ENCODE results near the gene DBT.
"Not testable (repeated sequence)": the region's sequence is repeated elsewhere in the genome, so short reads cannot be mapped to it uniquely, and the experiment has no call there.

Gene DBT

DNA sequence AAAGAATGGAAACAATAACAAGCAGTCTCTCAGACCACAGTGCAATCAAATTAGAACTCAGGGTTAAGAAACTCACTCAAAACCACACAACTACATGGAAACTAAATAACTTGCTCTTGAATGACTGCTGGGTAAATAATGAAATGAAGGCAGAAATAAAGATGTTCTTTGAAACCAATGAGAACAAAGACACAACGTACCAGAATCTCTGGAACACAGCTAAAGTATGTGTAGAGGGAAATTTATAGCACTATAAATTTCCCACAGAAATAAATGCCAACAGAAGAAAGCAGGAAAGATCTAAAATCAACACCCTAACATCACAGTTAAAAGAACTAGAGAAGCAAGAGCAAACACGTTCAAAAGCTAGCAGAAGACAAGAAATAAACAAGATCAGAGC lies 46.9 kb downstream of the DBT start:
- H3K4me1 ChIP-seq (ENCODE audit: control insufficient read depth, insufficient read depth, low read depth, low read length); H3K14ac ChIP-seq (ENCODE audit: low read length in 2 of 2); DNase-seq; H3K27me3 ChIP-seq (ENCODE audit: control insufficient read depth in 1 of 2, insufficient read depth in 1 of 2, low read length in 2 of 2); H3K18ac ChIP-seq (ENCODE audit: low read depth in 1 of 2, low read length in 2 of 2); H3K4ac ChIP-seq (ENCODE audit: low read depth in 1 of 2, low read length in 2 of 2); H3K27ac ChIP-seq (ENCODE audit: low read length, poor library complexity, severe bottlenecking); H2BK5ac ChIP-seq (ENCODE audit: low read depth, low read length, poor library complexity, severe bottlenecking); H3K4me3 ChIP-seq (ENCODE audit: insufficient read depth in 1 of 2, low read depth in 1 of 2, low read length in 2 of 2); H2BK12ac ChIP-seq (ENCODE audit: low read length in 2 of 2); H3K79me1 ChIP-seq (replicated peaks; ENCODE audit: low read length, poor library complexity, severe bottlenecking); H4K8ac ChIP-seq (ENCODE audit: low read length); H3K4me2 ChIP-seq (ENCODE audit: low read length, poor library complexity, severe bottlenecking); H3K9ac ChIP-seq (ENCODE audit: low read length); H2AK5ac ChIP-seq (ENCODE audit: low read length, severe bottlenecking); H3K9me3 ChIP-seq (ENCODE audit: control insufficient read depth, low read length); H4K91ac ChIP-seq (ENCODE audit: low read length); H2AFZ ChIP-seq (ENCODE audit: low read depth, low read length); H2BK120ac ChIP-seq (ENCODE audit: low read depth, low read length); H3K23ac ChIP-seq (ENCODE audit: low read length in 2 of 2); H2BK15ac ChIP-seq (ENCODE audit: low read depth, poor library complexity, severe bottlenecking): not testable (repeated sequence)
- H3K36me3 ChIP-seq (ENCODE audit: control insufficient read depth in 1 of 2, insufficient read depth in 2 of 2, low read depth in 1 of 2, low read length in 2 of 2), result peaks cover 20 to 60% of the 10 kb centered on the region in 2 experiments
- WGBS, result 100% methylated on average over 1 of the region's 2 CpGs

DNA sequence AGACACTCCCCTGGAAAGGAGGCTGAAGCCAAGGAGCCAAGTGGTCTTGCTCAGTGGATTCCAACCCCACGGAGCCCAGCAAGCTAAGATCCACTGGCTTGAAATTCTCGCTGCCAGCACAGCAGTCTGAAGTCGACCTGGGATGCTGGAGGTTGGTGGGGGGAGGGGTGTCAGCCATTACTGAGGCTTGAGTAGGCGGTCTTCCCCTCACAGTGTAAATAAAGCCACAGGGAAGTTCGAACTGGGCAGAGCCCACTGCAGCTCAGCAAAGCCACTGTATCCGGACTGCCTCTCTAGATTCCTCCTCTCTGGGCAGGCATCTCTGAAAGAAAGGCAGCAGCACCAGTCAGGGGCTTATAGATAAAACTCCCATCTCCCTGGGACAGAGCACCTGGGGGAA lies 49.6 kb downstream of the DBT start:
- H2BK12ac ChIP-seq (ENCODE audit: low read length in 2 of 2); H3K9me3 ChIP-seq (ENCODE audit: control insufficient read depth, low read length); H3K4me1 ChIP-seq (ENCODE audit: control insufficient read depth, insufficient read depth, low read depth, low read length); H3K27me3 ChIP-seq (ENCODE audit: control insufficient read depth in 1 of 2, insufficient read depth in 1 of 2, low read length in 2 of 2); H3K18ac ChIP-seq (ENCODE audit: low read depth in 1 of 2, low read length in 2 of 2); DNase-seq; H3K4ac ChIP-seq (ENCODE audit: low read depth in 1 of 2, low read length in 2 of 2); H2BK120ac ChIP-seq (ENCODE audit: low read depth, low read length); H3K4me3 ChIP-seq (ENCODE audit: insufficient read depth in 1 of 2, low read depth in 1 of 2, low read length in 2 of 2); H3K27ac ChIP-seq (ENCODE audit: low read length, poor library complexity, severe bottlenecking); H2AK5ac ChIP-seq (ENCODE audit: low read length, severe bottlenecking); H2BK15ac ChIP-seq (ENCODE audit: low read depth, poor library complexity, severe bottlenecking); H3K79me1 ChIP-seq (replicated peaks; ENCODE audit: low read length, poor library complexity, severe bottlenecking); H4K91ac ChIP-seq (ENCODE audit: low read length); H3K4me2 ChIP-seq (ENCODE audit: low read length, poor library complexity, severe bottlenecking); H3K9ac ChIP-seq (ENCODE audit: low read length); H4K8ac ChIP-seq (ENCODE audit: low read length); H3K23ac ChIP-seq (ENCODE audit: low read length in 2 of 2); H2BK5ac ChIP-seq (ENCODE audit: low read depth, low read length, poor library complexity, severe bottlenecking); H2AFZ ChIP-seq (ENCODE audit: low read depth, low read length): not testable (repeated sequence)
- Histone ChIP-seq H3K36me3 (ENCODE audit: control insufficient read depth in 1 of 2, insufficient read depth in 2 of 2, low read depth in 1 of 2, low read length in 2 of 2) (peaks cover 13 to 58% of the 10 kb centered on the region in 2 experiments), H3K14ac (ENCODE audit: low read length in 2 of 2) (peak overlapping the region in 1 of 2 experiments; percentile 28)
- 75% methylated on average over 6 of the region's 6 CpGs for WGBS

DNA sequence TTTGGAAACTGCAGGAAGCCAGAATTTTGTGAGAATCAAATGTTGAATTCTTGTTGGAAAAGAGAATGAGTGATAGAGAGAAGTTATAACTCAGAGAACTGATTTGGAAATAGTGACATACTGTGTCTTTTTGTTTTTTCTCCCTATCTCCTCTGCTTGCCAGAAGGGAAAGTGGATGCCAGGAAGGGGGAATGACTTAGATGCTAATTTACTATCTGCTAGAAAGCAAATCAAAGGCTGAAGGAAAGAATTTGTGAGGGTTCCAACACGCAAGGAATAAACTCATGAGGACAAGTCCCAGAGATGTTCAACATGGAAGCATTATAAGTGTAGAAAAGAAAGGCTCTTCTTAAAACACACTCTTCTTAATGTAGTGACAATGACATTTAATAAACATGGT lies 51.0 kb downstream of the DBT start:
- no peak overlapping the region for H3K4ac ChIP-seq (ENCODE audit: low read depth in 1 of 2, low read length in 2 of 2)
- DNase-seq, result no peak
- no peak overlapping the region for H3K14ac ChIP-seq (ENCODE audit: low read length in 2 of 2)
- H3K4me1 ChIP-seq (ENCODE audit: control insufficient read depth, insufficient read depth, low read depth, low read length), result no peaks in the 10 kb centered on the region
- peaks cover 3% of the 10 kb centered on the region for H3K9me3 ChIP-seq (ENCODE audit: control insufficient read depth, low read length)
- peaks cover 15 to 54% of the 10 kb centered on the region in 2 experiments for H3K36me3 ChIP-seq (ENCODE audit: control insufficient read depth in 1 of 2, insufficient read depth in 2 of 2, low read depth in 1 of 2, low read length in 2 of 2)
- no peaks in the 10 kb centered on the region for H3K27me3 ChIP-seq (ENCODE audit: control insufficient read depth in 1 of 2, insufficient read depth in 1 of 2, low read length in 2 of 2)
- H2AK5ac ChIP-seq (ENCODE audit: low read length, severe bottlenecking), result no peak overlapping the region
- H4K8ac ChIP-seq (ENCODE audit: low read length), result no peak overlapping the region
- H2BK15ac ChIP-seq (ENCODE audit: low read depth, poor library complexity, severe bottlenecking), result no peak overlapping the region
- no peak overlapping the region for H3K4me3 ChIP-seq (ENCODE audit: insufficient read depth in 1 of 2, low read depth in 1 of 2, low read length in 2 of 2)
- no peak overlapping the region for H3K27ac ChIP-seq (ENCODE audit: low read length, poor library complexity, severe bottlenecking)
- H2BK120ac ChIP-seq (ENCODE audit: low read depth, low read length), result no peak overlapping the region
- H3K9ac ChIP-seq (ENCODE audit: low read length), result no peak overlapping the region
- no peak overlapping the region for H3K18ac ChIP-seq (ENCODE audit: low read depth in 1 of 2, low read length in 2 of 2)
- H4K91ac ChIP-seq (ENCODE audit: low read length), result no peak overlapping the region
- no peak overlapping the region for H3K4me2 ChIP-seq (ENCODE audit: low read length, poor library complexity, severe bottlenecking)
- peaks cover 1% of the 10 kb centered on the region for H3K79me1 ChIP-seq (replicated peaks; ENCODE audit: low read length, poor library complexity, severe bottlenecking)
- 100% methylated on average over 1 of the region's 1 CpG for WGBS
- H2BK5ac ChIP-seq (ENCODE audit: low read depth, low read length, poor library complexity, severe bottlenecking), result no peak overlapping the region
- H3K23ac ChIP-seq (ENCODE audit: low read length in 2 of 2), result no peak overlapping the region
- no peak overlapping the region for H2AFZ ChIP-seq (ENCODE audit: low read depth, low read length)
- H2BK12ac ChIP-seq (ENCODE audit: low read length in 2 of 2), result no peak overlapping the region

DNA sequence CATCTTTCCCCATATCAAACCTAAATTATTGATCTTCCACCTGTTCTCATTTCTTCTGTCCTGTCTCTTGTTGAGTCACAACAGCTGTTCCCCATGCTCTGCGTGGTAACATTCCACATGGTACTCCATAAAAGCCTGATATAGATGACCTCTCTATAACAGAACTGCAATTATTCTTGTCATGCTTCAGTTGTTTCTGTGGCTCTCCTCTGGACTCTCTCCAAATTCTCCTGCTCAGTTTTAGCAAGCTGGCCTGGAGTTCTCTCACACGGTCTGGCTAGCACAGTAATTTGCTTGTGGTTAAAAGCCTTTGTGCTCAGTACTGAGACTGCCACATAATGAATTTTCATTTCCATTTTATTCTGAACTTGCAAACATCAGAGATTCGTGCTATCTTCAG lies 61.0 kb downstream of the DBT start:
- WGBS, result 79% methylated on average over 3 of the region's 3 CpGs
- Histone ChIP-seq H4K8ac (ENCODE audit: low read length) (no peak overlapping the region), H3K4ac (ENCODE audit: low read depth in 1 of 2, low read length in 2 of 2) (no peak overlapping the region), H3K79me1 (replicated peaks; ENCODE audit: low read length, poor library complexity, severe bottlenecking) (no peaks in the 10 kb centered on the region), H3K18ac (ENCODE audit: low read depth in 1 of 2, low read length in 2 of 2) (no peak overlapping the region), H2BK5ac (ENCODE audit: low read depth, low read length, poor library complexity, severe bottlenecking) (no peak overlapping the region), H3K27me3 (ENCODE audit: control insufficient read depth in 1 of 2, insufficient read depth in 1 of 2, low read length in 2 of 2) (no peaks in the 10 kb centered on the region), H3K4me3 (ENCODE audit: insufficient read depth in 1 of 2, low read depth in 1 of 2, low read length in 2 of 2) (no peak overlapping the region), H2AK5ac (ENCODE audit: low read length, severe bottlenecking) (no peak overlapping the region), H2BK120ac (ENCODE audit: low read depth, low read length) (no peak overlapping the region), H3K9me3 (ENCODE audit: control insufficient read depth, low read length) (no peaks in the 10 kb centered on the region), H3K14ac (ENCODE audit: low read length in 2 of 2) (no peak overlapping the region), H2BK15ac (ENCODE audit: low read depth, poor library complexity, severe bottlenecking) (no peak overlapping the region), H3K9ac (ENCODE audit: low read length) (no peak overlapping the region), H2AFZ (ENCODE audit: low read depth, low read length) (no peak overlapping the region), H3K23ac (ENCODE audit: low read length in 2 of 2) (no peak overlapping the region), H3K27ac (ENCODE audit: low read length, poor library complexity, severe bottlenecking) (peak overlapping the region; percentile 84), H3K4me1 (ENCODE audit: control insufficient read depth, insufficient read depth, low read depth, low read length) (peaks cover 8% of the 10 kb centered on the region), H2BK12ac (ENCODE audit: low read length in 2 of 2) (no peak overlapping the region), H4K91ac (ENCODE audit: low read length) (no peak overlapping the region), H3K36me3 (ENCODE audit: control insufficient read depth in 1 of 2, insufficient read depth in 2 of 2, low read depth in 1 of 2, low read length in 2 of 2) (peaks cover 3 to 4% of the 10 kb centered on the region in 2 experiments), H3K4me2 (ENCODE audit: low read length, poor library complexity, severe bottlenecking) (no peak overlapping the region)
- DNase-seq, result peak; percentile 31
